IPS-18c (cell line): ENCODE data around the gene EVL.
"Not testable (repeated sequence)": the region's sequence is repeated elsewhere in the genome, so short reads cannot be mapped to it uniquely, and the experiment has no call there.

Experiments
- H3K4me3 ChIP-seq: 2 replicates; pipeline ENCODE4 v1.7.0; 2013; ENCODE audit warnings: low read depth, mild to moderate bottlenecking, low read length, moderate library complexity; ENCODE audit not compliant: insufficient read depth
- H3K9me3 ChIP-seq: one replicate; pipeline ENCODE4 v1.6.1; 2013; ENCODE audit warnings: mild to moderate bottlenecking, low read length, moderate library complexity; ENCODE audit not compliant: control insufficient read depth, insufficient read depth

EVL gene

GRCh38 chr14:100056964-100057795 lies 8.0 kb upstream of the EVL start:
- H3K9me3 ChIP-seq: no peaks in the 10 kb centered on the region
- no peak overlapping the region for H3K4me3 ChIP-seq

GRCh38 chr14:100058777-100059437 lies 6.3 kb upstream of the EVL start:
- no peak overlapping the region for H3K4me3 ChIP-seq

GRCh38 chr14:100059438-100059781 lies 5.8 kb upstream of the EVL start:
- Histone ChIP-seq H3K9me3 (no peaks in the 10 kb centered on the region), H3K4me3 (no peak overlapping the region)

More at GRCh38 chr14:100058777-100059437, 6.3 kb upstream of the EVL start:
- H3K9me3 ChIP-seq: no peaks in the 10 kb centered on the region

GRCh38 chr14:100060760-100061159 lies 4.5 kb upstream of the EVL start:
- no peaks in the 10 kb centered on the region for H3K9me3 ChIP-seq
- no peak overlapping the region for H3K4me3 ChIP-seq

DNA sequence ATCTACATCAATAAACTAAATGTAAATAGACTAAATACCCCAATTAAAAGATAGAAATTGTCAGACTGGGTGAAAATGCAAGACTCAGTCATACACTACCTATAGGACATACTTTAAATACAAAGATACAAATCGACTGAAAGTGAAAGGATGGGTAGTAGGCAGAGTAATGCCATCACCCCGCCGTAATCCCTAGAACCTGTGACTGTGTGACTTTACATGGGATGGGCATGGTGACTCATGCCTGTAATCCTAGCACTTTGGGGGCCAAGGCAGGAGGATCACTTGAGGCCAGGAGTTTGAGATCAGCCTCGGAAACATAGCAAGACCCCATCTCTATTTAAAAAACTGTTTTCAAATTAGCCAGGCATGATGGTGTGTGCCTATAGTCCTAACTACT lies 2.6 kb upstream of the EVL start:
- Histone ChIP-seq H3K4me3 (no peak overlapping the region), H3K9me3 (no peaks in the 10 kb centered on the region)

- H3K9me3 ChIP-seq: no peaks in the 10 kb centered on the region
- no peak overlapping the region for H3K4me3 ChIP-seq
Observed at GRCh38 chr14:100063314-100063941, 1.8 kb upstream of the EVL start.

DNA sequence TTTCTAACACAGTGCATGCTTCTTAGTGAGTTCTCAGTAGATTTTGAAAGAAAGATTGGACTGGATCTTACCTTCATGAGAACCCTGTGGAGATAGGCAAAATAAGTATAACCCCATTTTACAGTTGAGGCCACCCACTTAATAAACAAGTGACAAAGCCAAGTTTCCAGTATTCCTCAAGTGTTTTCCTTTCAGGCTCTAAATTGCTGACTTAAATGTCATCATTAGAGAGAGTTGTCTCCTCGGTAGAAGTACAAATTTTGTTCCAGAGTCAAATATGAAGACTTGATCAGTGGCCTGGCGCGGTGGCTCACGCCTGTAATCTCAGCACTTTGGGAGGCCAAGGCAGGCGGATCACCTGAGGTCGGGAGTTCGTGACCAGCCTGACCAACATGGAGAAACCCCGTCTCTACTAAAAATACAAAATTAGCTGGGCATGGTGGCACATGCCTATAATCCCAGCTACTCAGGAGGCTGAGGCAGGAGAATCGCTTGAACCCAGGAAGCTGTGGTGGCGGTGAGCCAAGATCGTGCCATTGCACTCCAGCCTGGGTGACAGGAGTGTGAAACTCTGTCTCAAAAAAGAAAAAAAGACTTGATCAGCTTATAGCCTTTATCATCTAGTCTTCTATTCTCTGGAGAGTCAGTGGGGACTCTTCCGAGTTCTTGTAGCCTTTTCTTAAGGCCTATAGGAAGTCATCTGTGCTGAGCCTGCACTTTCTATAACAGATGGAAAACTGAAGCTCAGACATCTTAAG lies 708 bp upstream of the EVL start:
- not testable (repeated sequence) for H3K9me3 ChIP-seq, H3K4me3 ChIP-seq

GRCh38 chr14:100065942-100066574 lies 836 bp downstream of the EVL start:
- no peak overlapping the region for H3K4me3 ChIP-seq
- no peaks in the 10 kb centered on the region for H3K9me3 ChIP-seq

DNA sequence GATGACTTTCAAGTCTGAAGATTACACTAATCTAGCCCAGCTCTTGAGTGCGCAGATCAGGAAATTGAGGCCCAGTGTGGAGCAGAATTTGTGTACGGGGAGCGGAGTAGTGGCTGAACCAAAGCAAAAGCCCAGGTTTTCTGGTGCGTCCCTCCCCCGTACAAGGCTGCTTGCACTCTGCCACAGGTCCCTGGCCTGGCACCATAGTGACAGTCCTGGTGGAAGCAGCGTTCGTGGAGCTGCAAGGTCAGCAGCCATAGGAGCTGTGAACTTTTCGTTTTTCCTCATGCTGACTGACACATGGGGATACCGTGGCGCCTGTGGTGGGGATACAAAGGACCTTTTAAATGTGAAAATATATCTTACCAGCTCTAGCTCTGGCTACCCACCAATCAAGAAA lies 1.7 kb downstream of the EVL start:
- Histone ChIP-seq H3K9me3 (no peaks in the 10 kb centered on the region), H3K4me3 (no peak overlapping the region)

DNA sequence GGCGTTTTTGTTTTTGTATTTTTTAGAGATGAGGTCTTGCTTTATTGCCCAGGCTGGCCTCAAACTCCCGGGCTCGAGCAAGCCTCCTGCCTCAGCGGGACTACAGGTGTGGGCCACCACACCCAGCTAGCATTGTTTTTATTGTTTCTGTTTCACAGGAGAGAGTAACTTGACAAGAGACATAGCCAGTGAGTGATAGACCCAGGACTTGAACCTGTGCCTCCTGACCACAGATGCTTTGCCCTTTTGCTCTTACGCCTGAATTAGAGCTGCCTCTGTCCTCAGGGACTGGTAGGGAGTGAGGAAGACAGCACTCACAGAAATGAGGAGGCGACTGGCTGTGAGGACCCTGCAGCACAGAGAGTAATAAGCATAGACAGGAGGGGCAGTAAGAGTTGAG lies 2.3 kb downstream of the EVL start:
- H3K4me3 ChIP-seq: no peak overlapping the region
- no peaks in the 10 kb centered on the region for H3K9me3 ChIP-seq

- Histone ChIP-seq H3K4me3 (no peak overlapping the region), H3K9me3 (no peaks in the 10 kb centered on the region)
Observed at GRCh38 chr14:100067971-100068959, 3.0 kb downstream of the EVL start.

- Histone ChIP-seq H3K4me3 (no peak overlapping the region), H3K9me3 (no peaks in the 10 kb centered on the region)
Observed at GRCh38 chr14:100069161-100069800, 4.1 kb downstream of the EVL start.

DNA sequence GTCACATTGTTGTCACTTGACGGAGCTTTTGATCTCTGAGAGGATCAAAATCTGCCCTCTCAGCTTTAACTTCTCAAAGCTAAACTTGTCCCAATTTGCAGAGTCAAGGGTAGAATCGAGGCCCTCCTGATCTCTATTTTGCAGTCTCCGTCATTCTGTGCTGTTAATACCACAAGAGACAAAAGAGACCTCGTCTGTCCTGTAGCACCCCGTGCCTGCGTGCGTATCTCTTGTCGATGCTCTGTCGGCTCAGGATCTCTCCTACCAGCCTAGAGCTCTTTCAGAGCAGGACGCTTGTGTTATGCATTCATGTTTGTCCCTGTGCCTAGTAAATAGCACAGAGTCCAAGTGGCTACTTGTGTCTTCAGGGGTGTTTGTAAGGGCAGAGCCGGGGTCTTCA lies 5.1 kb downstream of the EVL start:
- H3K4me3 ChIP-seq: no peak overlapping the region

GRCh38 chr14:100071545-100071944 lies 6.3 kb downstream of the EVL start:
- no peak overlapping the region for H3K4me3 ChIP-seq

More for the DNA sequence above, 5.1 kb downstream of the EVL start:
- H3K9me3 ChIP-seq: no peaks in the 10 kb centered on the region

GRCh38 chr14:100072783-100073346 lies 7.6 kb downstream of the EVL start:
- H3K9me3 ChIP-seq: no peaks in the 10 kb centered on the region
- H3K4me3 ChIP-seq: no peak overlapping the region

More at GRCh38 chr14:100071545-100071944, 6.3 kb downstream of the EVL start:
- no peaks in the 10 kb centered on the region for H3K9me3 ChIP-seq
